GM13977 (cell line): Measurements from ENCODE around the gene ATP2A2.

Experiments used
- DNase-seq: peaks from one replicate; pipeline ENCODE4 v3.0.0; 2012; ENCODE audit warnings: low spot score
- CTCF ChIP-seq: IDR thresholded peaks from 2 replicates; pipeline ENCODE4 v1.5.1; 2012; ENCODE audit warnings: mild to moderate bottlenecking, control low read depth; ENCODE audit not compliant: insufficient read depth; ENCODE audit errors: extremely low read depth, missing control alignments
- in situ Hi-C: fragments of 300-500 bp; cut with MboI; formaldehyde crosslinking; loops from one replicate; pipeline ENCODE4 v1.12.0; 2022; ENCODE audit warnings: low sequenced_read_pairs, low pct_unique_long_range_greater_than_20kb, mixed read lengths, inconsistent platforms; ENCODE audit not compliant: unreplicated experiment

ATP2A2 gene

GRCh38 chr12:110280779-110281548, at the start of gene ATP2A2:
Gene ATP2A2, plus strand, starts transcription at chr12:110281247. Its CDS starts 543 bp downstream, at chr12:110281790.
- no peak for TF ChIP-seq CTCF
- in situ Hi-C loops = no loop called here
- DNase-seq = peak; percentile 99

DNA sequence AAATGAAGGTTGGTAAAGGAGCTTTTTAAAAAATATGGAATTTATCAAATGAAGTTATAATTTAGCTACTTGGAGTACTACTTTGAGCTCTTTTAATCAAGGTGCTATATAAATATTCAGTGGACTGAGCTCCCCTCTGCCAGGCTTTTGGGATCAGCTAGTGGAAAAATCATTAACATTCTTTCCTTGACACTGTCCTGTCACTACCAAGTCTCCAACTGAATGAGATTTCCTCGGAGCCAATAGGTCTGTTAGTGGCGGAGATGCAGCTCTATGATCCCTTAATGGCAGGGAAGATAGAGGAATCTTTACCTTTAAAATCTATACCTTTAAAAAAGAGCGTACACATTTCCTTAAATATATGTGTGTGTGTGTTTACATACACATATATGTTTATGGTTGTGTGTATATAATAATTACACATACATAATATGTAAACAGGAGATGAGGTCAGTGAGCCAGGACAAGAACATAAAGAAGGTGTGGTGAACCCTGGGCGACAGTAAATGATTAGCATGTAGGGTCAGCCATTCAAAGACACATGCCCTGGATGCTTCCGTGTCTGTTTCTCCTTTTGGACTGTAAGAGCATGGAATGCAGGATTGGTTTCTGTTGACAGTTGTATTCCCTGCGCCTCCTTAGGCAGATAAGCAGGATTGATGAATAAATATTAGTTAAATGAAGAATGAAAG, 47.7 kb upstream of the ATP2A2 start:
- in situ Hi-C loops = no loop called here
- DNase-seq = no peak
- TF ChIP-seq CTCF = no peak

GRCh38 chr12:110234331-110234751, 46.7 kb upstream of the ATP2A2 start:
- no peak for DNase-seq
- in situ Hi-C loops = no loop called here
- TF ChIP-seq CTCF = no peak

GRCh38 chr12:110234755-110235154, 46.3 kb upstream of the ATP2A2 start:
- TF ChIP-seq CTCF = no peak
- in situ Hi-C loops = no loop called here
- no peak for DNase-seq

DNA sequence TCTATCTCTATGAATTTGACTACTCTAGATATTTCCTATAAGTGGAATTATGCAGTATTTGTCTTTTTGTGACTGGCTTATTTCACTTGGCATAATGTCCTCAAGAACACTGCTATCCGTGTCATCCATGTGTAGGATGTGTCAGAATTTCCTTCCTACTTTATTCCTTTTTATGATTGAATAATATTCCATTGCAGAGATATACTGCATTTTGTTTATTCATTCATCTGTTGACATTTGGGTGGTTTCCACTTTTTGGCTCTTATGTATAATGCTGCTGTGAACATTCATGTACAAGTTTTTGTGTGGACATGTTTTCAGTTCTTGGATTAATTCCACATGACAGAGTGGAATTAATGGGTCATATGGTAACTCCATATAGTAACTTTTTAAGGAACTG, 45.7 kb upstream of the ATP2A2 start:
- no peak for DNase-seq
- in situ Hi-C loops = no loop called here
- no peak for TF ChIP-seq CTCF

GRCh38 chr12:110243227-110243626, 37.8 kb upstream of the ATP2A2 start:
- DNase-seq = no peak
- TF ChIP-seq CTCF = no peak
- in situ Hi-C loops = no loop called here
